HG03095 (cell line): ENCODE measurements around the gene CCNA2.

Source experiments
- ATAC-seq: cut with Tn5 transposase; IDR thresholded peaks from one replicate; pipeline ENCODE4 v1.9.1; 2021; ENCODE audit warnings: moderate library complexity; ENCODE audit not compliant: unreplicated experiment

The CCNA2 gene

GRCh38 chr4:121806411-121806810, 17.3 kb downstream of the CCNA2 start:
- no peak for ATAC-seq

- no peak for ATAC-seq
These were observed 22.0 kb downstream of the CCNA2 start for GRCh38 chr4:121801715-121802075.

- ATAC-seq = peak; percentile 85
These were observed 22.5 kb downstream of the CCNA2 start, which contains the start of gene EXOSC9 for GRCh38 chr4:121800961-121801714. TSS of gene EXOSC9 (plus strand) at chr4:121801323. CDS start at chr4:121801425, 102 bp downstream.

- ATAC-seq = peak; percentile 33
These were observed 23.1 kb downstream of the CCNA2 start for GRCh38 chr4:121800638-121800960.

GRCh38 chr4:121799867-121800501, 23.7 kb downstream of the CCNA2 start:
- ATAC-seq = no peak

GRCh38 chr4:121799208-121799823, 24.4 kb downstream of the CCNA2 start:
- no peak for ATAC-seq

GRCh38 chr4:121796283-121796682, 27.4 kb downstream of the CCNA2 start:
- no peak for ATAC-seq

- ATAC-seq = no peak
These were observed 29.0 kb downstream of the CCNA2 start for GRCh38 chr4:121794505-121795188.

- ATAC-seq = no peak
These were observed 30.7 kb downstream of the CCNA2 start for GRCh38 chr4:121792966-121793365.

GRCh38 chr4:121791481-121791880, 32.2 kb downstream of the CCNA2 start:
- no peak for ATAC-seq

GRCh38 chr4:121790976-121791375, 32.7 kb downstream of the CCNA2 start:
- ATAC-seq = no peak

- no peak for ATAC-seq
These were observed 33.5 kb downstream of the CCNA2 start for GRCh38 chr4:121789960-121790829.

GRCh38 chr4:121789455-121789854, 34.2 kb downstream of the CCNA2 start:
- ATAC-seq = no peak

GRCh38 chr4:121788896-121789295, 34.8 kb downstream of the CCNA2 start:
- peak; percentile 91 for ATAC-seq

- no peak for ATAC-seq
These were observed 37.5 kb downstream of the CCNA2 start for GRCh38 chr4:121786221-121786620.

GRCh38 chr4:121785479-121785878, 38.2 kb downstream of the CCNA2 start:
- ATAC-seq = no peak

GRCh38 chr4:121784975-121785374, 38.7 kb downstream of the CCNA2 start:
- no peak for ATAC-seq

- no peak for ATAC-seq
These were observed 39.3 kb downstream of the CCNA2 start for GRCh38 chr4:121784401-121784800.

- ATAC-seq = no peak
These were observed 40.5 kb downstream of the CCNA2 start for GRCh38 chr4:121783210-121783609.

GRCh38 chr4:121778991-121779628, 44.6 kb downstream of the CCNA2 start:
- ATAC-seq = no peak
